ENCODE data around the gene ZNF273.
"Not testable (repeated sequence)": the region's sequence is repeated elsewhere in the genome, so short reads cannot be mapped to it uniquely, and the experiment has no call there.

Gene ZNF273

GRCh38 chr7:64890761-64891362 is 12.2 kb upstream of the ZNF273 start:
- Histone ChIP-seq H3K27me3 (ENCODE audit: insufficient read depth, low read length) (peaks cover 30% of the 10 kb centered on the region), H3K27ac (ENCODE audit: low read depth, low read length) (no peak overlapping the region), H3K4me3 (ENCODE audit: low read depth, low read length) (no peak overlapping the region), H3K79me2 (ENCODE audit: control insufficient read depth, insufficient read depth, low read length, unreplicated experiment) (no peaks in the 10 kb centered on the region), H3K36me3 (ENCODE audit: insufficient read depth, low read length) (no peaks in the 10 kb centered on the region), H2AFZ (ENCODE audit: low read length, unreplicated experiment) (no peak overlapping the region), H3K4me1 (ENCODE audit: control insufficient read depth, insufficient read depth, low read length, unreplicated experiment) (no peaks in the 10 kb centered on the region)

DNA sequence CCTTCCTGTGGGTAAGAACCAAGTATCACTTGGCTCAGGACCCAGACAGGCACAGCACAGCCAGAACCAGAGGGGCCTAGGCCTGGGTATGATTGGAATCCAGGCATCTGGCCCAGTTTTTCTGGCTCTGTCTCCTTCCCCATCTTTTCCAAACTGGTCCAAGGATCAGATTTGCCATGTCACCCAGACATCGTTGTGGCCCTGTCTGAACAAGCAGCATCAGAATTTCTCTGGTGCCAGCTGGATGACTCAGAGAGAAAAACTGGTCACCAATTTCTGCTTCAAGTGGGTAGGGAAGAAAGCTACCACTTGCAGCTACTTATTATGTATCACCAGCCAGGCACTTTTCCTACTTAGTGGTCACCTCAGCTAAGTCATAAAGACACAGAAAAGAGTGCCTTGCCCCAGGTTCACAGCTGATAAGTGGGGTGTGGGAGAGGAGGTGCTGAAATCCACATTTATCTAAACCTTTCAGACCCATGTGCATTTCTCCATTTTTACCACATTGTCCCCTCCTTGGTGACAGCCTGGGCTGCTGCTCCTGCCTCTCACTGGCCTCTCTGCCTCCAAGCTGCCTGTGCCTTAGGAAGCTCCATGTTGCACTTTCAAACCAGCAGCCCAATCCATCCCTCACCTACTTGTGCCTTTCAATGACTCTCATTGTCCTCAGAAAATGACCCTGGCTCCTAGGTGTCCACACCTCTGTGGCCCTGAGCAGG is 11.6 kb upstream of the ZNF273 start:
- not testable (repeated sequence) for H3K4me3 ChIP-seq (ENCODE audit: low read depth, low read length); H3K27ac ChIP-seq (ENCODE audit: low read depth, low read length); H3K4me1 ChIP-seq (ENCODE audit: control insufficient read depth, insufficient read depth, low read length, unreplicated experiment); H2AFZ ChIP-seq (ENCODE audit: low read length, unreplicated experiment); H3K36me3 ChIP-seq (ENCODE audit: insufficient read depth, low read length); H3K79me2 ChIP-seq (ENCODE audit: control insufficient read depth, insufficient read depth, low read length, unreplicated experiment)
- peaks cover 25% of the 10 kb centered on the region for H3K27me3 ChIP-seq (ENCODE audit: insufficient read depth, low read length)

GRCh38 chr7:64892116-64892515 is 11.0 kb upstream of the ZNF273 start:
- Histone ChIP-seq H3K27me3 (ENCODE audit: insufficient read depth, low read length) (peaks cover 20% of the 10 kb centered on the region; the same call in 1 of the 2 replicates), H3K27ac (ENCODE audit: low read depth, low read length) (no peak overlapping the region), H3K79me2 (ENCODE audit: control insufficient read depth, insufficient read depth, low read length, unreplicated experiment) (no peaks in the 10 kb centered on the region), H2AFZ (ENCODE audit: low read length, unreplicated experiment) (no peak overlapping the region), H3K4me1 (ENCODE audit: control insufficient read depth, insufficient read depth, low read length, unreplicated experiment) (no peaks in the 10 kb centered on the region), H3K36me3 (ENCODE audit: insufficient read depth, low read length) (no peaks in the 10 kb centered on the region), H3K4me3 (ENCODE audit: low read depth, low read length) (no peak overlapping the region)

DNA sequence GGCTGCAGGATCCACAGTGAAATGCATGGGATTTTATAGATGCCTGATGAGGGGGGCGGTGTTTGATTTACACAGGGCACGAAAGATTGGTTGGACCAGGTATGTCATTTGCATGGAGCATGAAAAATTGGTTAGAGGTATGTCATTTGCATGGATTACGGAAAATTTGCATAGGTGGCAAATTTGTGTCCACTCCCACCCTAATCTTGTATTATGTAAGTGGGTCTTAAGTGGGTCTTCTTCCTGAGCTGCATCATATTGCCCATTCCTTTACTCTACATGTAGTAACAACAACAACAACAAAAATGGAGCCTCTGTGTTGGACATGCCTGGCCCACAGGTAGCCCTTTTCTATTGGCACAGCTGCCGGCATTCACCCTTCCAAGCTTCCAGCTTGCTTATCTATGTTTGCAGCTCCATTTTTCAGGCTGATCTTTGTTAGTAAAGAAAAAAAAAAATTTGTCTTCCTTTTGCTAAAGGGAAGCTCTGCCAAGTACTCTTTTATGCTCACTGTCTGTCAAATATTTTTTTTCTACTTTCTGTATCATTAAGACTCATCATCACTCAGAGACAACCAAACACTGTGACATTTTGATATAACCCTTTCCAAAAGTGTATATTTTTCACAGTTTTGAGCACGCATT is 10.3 kb upstream of the ZNF273 start:
- Histone ChIP-seq H3K36me3 (ENCODE audit: insufficient read depth, low read length) (no peaks in the 10 kb centered on the region), H3K27ac (ENCODE audit: low read depth, low read length) (no peak overlapping the region), H3K79me2 (ENCODE audit: control insufficient read depth, insufficient read depth, low read length, unreplicated experiment) (no peaks in the 10 kb centered on the region), H2AFZ (ENCODE audit: low read length, unreplicated experiment) (no peak overlapping the region), H3K4me3 (ENCODE audit: low read depth, low read length) (no peak overlapping the region), H3K4me1 (ENCODE audit: control insufficient read depth, insufficient read depth, low read length, unreplicated experiment) (no peaks in the 10 kb centered on the region), H3K27me3 (ENCODE audit: insufficient read depth, low read length) (peaks cover 17% of the 10 kb centered on the region; the same call in 1 of the 2 replicates)

GRCh38 chr7:64893401-64893800 is 9.7 kb upstream of the ZNF273 start:
- Histone ChIP-seq H3K27ac (ENCODE audit: low read depth, low read length) (no peak overlapping the region), H3K4me3 (ENCODE audit: low read depth, low read length) (no peak overlapping the region), H3K79me2 (ENCODE audit: control insufficient read depth, insufficient read depth, low read length, unreplicated experiment) (no peaks in the 10 kb centered on the region), H3K36me3 (ENCODE audit: insufficient read depth, low read length) (no peaks in the 10 kb centered on the region), H3K27me3 (ENCODE audit: insufficient read depth, low read length) (peaks cover 13% of the 10 kb centered on the region; the same call in 1 of the 2 replicates), H2AFZ (ENCODE audit: low read length, unreplicated experiment) (no peak overlapping the region), H3K4me1 (ENCODE audit: control insufficient read depth, insufficient read depth, low read length, unreplicated experiment) (no peaks in the 10 kb centered on the region)

DNA sequence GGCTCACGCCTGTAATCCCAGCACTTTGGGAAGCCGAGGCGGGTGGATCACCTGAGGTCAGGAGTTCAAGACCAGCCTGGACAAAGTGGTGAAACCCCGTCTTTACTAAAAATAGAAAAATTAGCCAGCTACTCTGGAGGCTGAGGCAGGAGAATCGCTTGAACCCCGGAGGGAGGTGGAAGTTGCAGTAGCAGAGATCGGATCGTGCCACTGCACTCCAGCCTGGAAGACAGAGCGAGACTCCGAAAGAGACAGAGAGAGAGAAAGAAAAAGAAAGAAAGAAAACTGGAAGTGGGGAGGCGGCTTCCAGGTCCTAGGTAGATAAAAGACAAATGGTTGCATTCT is 640 bp upstream of the ZNF273 start:
- H3K27ac ChIP-seq (ENCODE audit: low read depth, low read length) = not testable (repeated sequence)

GRCh38 chr7:64904008-64904407 is 935 bp downstream of the ZNF273 start:
- H3K27me3 ChIP-seq (ENCODE audit: insufficient read depth, low read length) = no peaks in the 10 kb centered on the region
- H3K4me1 ChIP-seq (ENCODE audit: control insufficient read depth, insufficient read depth, low read length, unreplicated experiment) = peaks cover 23% of the 10 kb centered on the region
- H3K27ac ChIP-seq (ENCODE audit: low read depth, low read length) = no peak overlapping the region
- H3K36me3 ChIP-seq (ENCODE audit: insufficient read depth, low read length) = no peaks in the 10 kb centered on the region
- peaks cover 49% of the 10 kb centered on the region for H3K79me2 ChIP-seq (ENCODE audit: control insufficient read depth, insufficient read depth, low read length, unreplicated experiment)
- H2AFZ ChIP-seq (ENCODE audit: low read length, unreplicated experiment) = peak overlapping the region; percentile 94
- H3K4me3 ChIP-seq (ENCODE audit: low read depth, low read length) = peak overlapping the region; percentile 99

More for the DNA sequence above, 640 bp upstream of the ZNF273 start:
- Histone ChIP-seq H2AFZ (ENCODE audit: low read length, unreplicated experiment) (peak overlapping the region; percentile 92), H3K79me2 (ENCODE audit: control insufficient read depth, insufficient read depth, low read length, unreplicated experiment) (peaks cover 34% of the 10 kb centered on the region), H3K4me3 (ENCODE audit: low read depth, low read length) (peak overlapping the region; percentile 99), H3K4me1 (ENCODE audit: control insufficient read depth, insufficient read depth, low read length, unreplicated experiment) (peaks cover 21% of the 10 kb centered on the region)
- not testable (repeated sequence) for H3K36me3 ChIP-seq (ENCODE audit: insufficient read depth, low read length); H3K27me3 ChIP-seq (ENCODE audit: insufficient read depth, low read length)

- no peak overlapping the region for H3K27ac ChIP-seq (ENCODE audit: low read depth, low read length)
Observed at GRCh38 chr7:64905133-64905532, 2.1 kb downstream of the ZNF273 start.

DNA sequence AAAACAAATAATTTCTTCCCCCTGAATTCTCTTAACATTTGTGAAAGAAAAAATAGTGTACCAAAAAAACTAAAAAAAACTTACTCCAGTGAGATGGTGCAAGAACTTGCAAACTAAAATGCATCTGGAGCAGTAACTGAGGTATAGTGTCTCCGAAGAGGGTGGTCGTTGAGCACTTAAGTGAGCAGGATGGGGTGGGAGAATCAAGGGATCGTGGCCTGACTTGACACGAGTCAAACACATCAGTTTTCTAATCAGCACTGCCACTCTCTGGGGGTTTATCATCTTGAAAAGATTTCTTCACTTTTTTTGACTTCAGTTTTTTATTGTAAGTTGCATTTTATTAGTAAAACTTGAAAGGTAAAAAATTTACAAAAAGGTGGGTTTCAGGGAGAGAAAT is 2.5 kb downstream of the ZNF273 start:
- peaks cover 64% of the 10 kb centered on the region for H3K79me2 ChIP-seq (ENCODE audit: control insufficient read depth, insufficient read depth, low read length, unreplicated experiment)
- H3K36me3 ChIP-seq (ENCODE audit: insufficient read depth, low read length) = no peaks in the 10 kb centered on the region
- no peak overlapping the region for H3K27ac ChIP-seq (ENCODE audit: low read depth, low read length)
- H3K4me3 ChIP-seq (ENCODE audit: low read depth, low read length) = peak overlapping the region; percentile 28
- H3K27me3 ChIP-seq (ENCODE audit: insufficient read depth, low read length) = no peaks in the 10 kb centered on the region
- peaks cover 23% of the 10 kb centered on the region for H3K4me1 ChIP-seq (ENCODE audit: control insufficient read depth, insufficient read depth, low read length, unreplicated experiment)
- no peak overlapping the region for H2AFZ ChIP-seq (ENCODE audit: low read length, unreplicated experiment)

More at GRCh38 chr7:64905133-64905532, 2.1 kb downstream of the ZNF273 start:
- H3K79me2 ChIP-seq (ENCODE audit: control insufficient read depth, insufficient read depth, low read length, unreplicated experiment) = peaks cover 60% of the 10 kb centered on the region
- no peak overlapping the region for H2AFZ ChIP-seq (ENCODE audit: low read length, unreplicated experiment)
- peak overlapping the region; percentile 28 for H3K4me3 ChIP-seq (ENCODE audit: low read depth, low read length)
- peaks cover 23% of the 10 kb centered on the region for H3K4me1 ChIP-seq (ENCODE audit: control insufficient read depth, insufficient read depth, low read length, unreplicated experiment)
- no peaks in the 10 kb centered on the region for H3K27me3 ChIP-seq (ENCODE audit: insufficient read depth, low read length)
- no peaks in the 10 kb centered on the region for H3K36me3 ChIP-seq (ENCODE audit: insufficient read depth, low read length)

- peaks cover 23% of the 10 kb centered on the region for H3K4me1 ChIP-seq (ENCODE audit: control insufficient read depth, insufficient read depth, low read length, unreplicated experiment)
- no peak overlapping the region for H3K4me3 ChIP-seq (ENCODE audit: low read depth, low read length)
- no peaks in the 10 kb centered on the region for H3K27me3 ChIP-seq (ENCODE audit: insufficient read depth, low read length)
- H3K36me3 ChIP-seq (ENCODE audit: insufficient read depth, low read length) = peaks cover 6% of the 10 kb centered on the region; the same call in 1 of the 2 replicates
- no peak overlapping the region for H2AFZ ChIP-seq (ENCODE audit: low read length, unreplicated experiment)
- H3K79me2 ChIP-seq (ENCODE audit: control insufficient read depth, insufficient read depth, low read length, unreplicated experiment) = peaks cover 81% of the 10 kb centered on the region
- no peak overlapping the region for H3K27ac ChIP-seq (ENCODE audit: low read depth, low read length)
Observed at GRCh38 chr7:64907641-64908326, 4.7 kb downstream of the ZNF273 start.

All from ACC112 (cell line).